Upper lobe of left lung (tissue), 6 donors: Measurements from ENCODE around the gene EPS15. TPM values are rescaled to one million over a fixed set of nuclear protein-coding genes. Genes with fewer than 3 reads are reported as not detected.

Source experiments
- ATAC-seq, 2 donors: fragments of 200-7000 bp; cut with Tn5 transposase; one replicate each; pipeline ENCODE4 v1.9.1; 2022; ENCODE audit warnings: mild to moderate bottlenecking in 2 of 2, moderate library complexity in 2 of 2; ENCODE audit not compliant: low FRiP score in 2 of 2
- DNase-seq, 2 donors: peaks; one replicate each; pipeline ENCODE4 v3.0.0-alpha.2; 2019 to 2020
- H3K27ac ChIP-seq, 4 donors: fragments of 200-600 bp; sonication (generic); one replicate each; pipeline ENCODE4 v1.5.1; 2016 to 2019
- H3K27me3 ChIP-seq, 4 donors: fragments of 200-600 bp; sonication (generic); one replicate each; pipeline ENCODE4 v1.5.1; 2017 to 2019
- H3K36me3 ChIP-seq, 4 donors: fragments of 200-600 bp; sonication (generic); one replicate each; pipeline ENCODE4 v1.5.1; 2016 to 2019
- H3K4me1 ChIP-seq, 4 donors: fragments of 200-600 bp; sonication (generic); one replicate each; pipeline ENCODE4 v1.5.1; 2018 to 2019
- H3K4me3 ChIP-seq, 4 donors: fragments of 200-600 bp; sonication (generic); one replicate each; pipeline ENCODE4 v1.5.1; 2017 to 2019; ENCODE audit warnings: mild to moderate bottlenecking in 2 of 4, moderate library complexity in 1 of 4
- H3K9me3 ChIP-seq, 4 donors: fragments of 200-600 bp; sonication (generic); one replicate each; pipeline ENCODE4 v1.5.1; 2018 to 2019
- CTCF ChIP-seq, 6 experiments: fragments of 450-650 bp in 4 of 6; fragments of 200-600 bp in 2 of 6; sonication (generic) in 2 of 6; IDR thresholded peaks; one replicate each; pipeline ENCODE4 v1.5.1; 2016 to 2019; ENCODE audit warnings: antibody characterized with exemption in 6 of 6
- EP300 ChIP-seq, 4 donors: sonication (generic); formaldehyde crosslinking; IDR thresholded peaks; one replicate each; pipeline ENCODE4 v1.5.1; 2017; ENCODE audit warnings: antibody characterized with exemption in 4 of 4, control low read depth in 2 of 4
- POLR2A ChIP-seq, 4 donors: fragments of 450-650 bp; IDR thresholded peaks; one replicate each; pipeline ENCODE4 v1.5.1; 2016 to 2017; ENCODE audit warnings: antibody characterized with exemption in 4 of 4, mild to moderate bottlenecking in 2 of 4
- POLR2AphosphoS5 ChIP-seq, 2 donors: sonication (generic); formaldehyde crosslinking; IDR thresholded peaks; one replicate each; pipeline ENCODE4 v1.5.1; 2017; ENCODE audit warnings: antibody characterized with exemption in 2 of 2
- WGBS, 2 donors: methylation state at CpG; one replicate each; pipeline ENCODE4 v1.1.5; 2017 to 2018; 5-methylcytosine and 5-hydroxymethylcytosine counted together
- total RNA-seq, 6 donors: library from RNA; depleted of rRNA in 4 of 6; stranded (reverse); fragments of >200 nt in 4 of 6; gene quantifications; one replicate each; pipeline versions ENCODE4 v1.1.0 to v1.2.1, GENCODE V29; 2016 to 2021
- donor health status: DM: no; HTN: no; CAD: no; lungs with moderate emphysema.
- donor health status: DM: no; HTN: yes; CAD: no; lungs with severe emphysema.

EPS15 gene
- total RNA-seq, 6 donors from 2014 or later: 50.4 to 181 (median 73.3) TPM

GRCh38 chr1:51549901-51550300, 30.8 kb upstream of the EPS15 start:
- H3K27ac ChIP-seq: no peak overlapping the region
- TF ChIP-seq POLR2AphosphoS5 (IDR thresholded peaks at IDR 0.05): no peak
- TF ChIP-seq POLR2A (IDR thresholded peaks at IDR 0.05): no peak
- TF ChIP-seq EP300 (IDR thresholded peaks at IDR 0.05): no peak
- TF ChIP-seq CTCF (IDR thresholded peaks at IDR 0.05): no peak
- H3K4me1 ChIP-seq: peaks cover 0 to 4% (median 1%) of the 10 kb centered on the region in 4 donors
- DNase-seq (no peak), ATAC-seq (no peak)
- H3K36me3 ChIP-seq: no peaks in the 10 kb centered on the region
- WGBS, 2 donors: 79 to 91% methylated on average over 3 of the region's 3 CpGs
- H3K9me3 ChIP-seq: no peaks in the 10 kb centered on the region
- H3K27me3 ChIP-seq: no peaks in the 10 kb centered on the region
- H3K4me3 ChIP-seq: no peak overlapping the region

- no peaks in the 10 kb centered on the region for H3K9me3 ChIP-seq
- TF ChIP-seq POLR2A (IDR thresholded peaks at IDR 0.05) (no peak), EP300 (IDR thresholded peaks at IDR 0.05) (no peak)
- ATAC-seq (peak in 1 of 2 donors; percentile 53), DNase-seq (no peak)
- no peaks in the 10 kb centered on the region for H3K27me3 ChIP-seq
- H3K27ac ChIP-seq: peak overlapping the region in 2 of 4 donors; percentile 15 to 31
- H3K36me3 ChIP-seq: no peaks in the 10 kb centered on the region
- H3K4me1 ChIP-seq: peaks cover 0 to 4% (median 1%) of the 10 kb centered on the region in 4 donors
- 75 to 77% methylated on average over 3 of the region's 3 CpGs for WGBS, 2 donors
- no peak overlapping the region for H3K4me3 ChIP-seq
These were observed 30.1 kb upstream of the EPS15 start for GRCh38 chr1:51549016-51549619.

GRCh38 chr1:51543858-51544257, 24.8 kb upstream of the EPS15 start:
- Histone ChIP-seq H3K4me3 (no peak overlapping the region), H3K27me3 (no peaks in the 10 kb centered on the region), H3K4me1 (peaks cover 0 to 3% (median 1%) of the 10 kb centered on the region in 4 donors), H3K36me3 (no peaks in the 10 kb centered on the region), H3K9me3 (no peaks in the 10 kb centered on the region), H3K27ac (no peak overlapping the region)
- TF ChIP-seq POLR2AphosphoS5 (IDR thresholded peaks at IDR 0.05): no peak
- TF ChIP-seq EP300 (IDR thresholded peaks at IDR 0.05): no peak
- no peak for TF ChIP-seq CTCF (IDR thresholded peaks at IDR 0.05)
- no peak for TF ChIP-seq POLR2A (IDR thresholded peaks at IDR 0.05)
- 96 to 97% methylated on average over 2 of the region's 2 CpGs for WGBS, 2 donors
- ATAC-seq (no peak), DNase-seq (no peak)

- TF ChIP-seq CTCF (IDR thresholded peaks at IDR 0.05) (no peak), EP300 (IDR thresholded peaks at IDR 0.05) (no peak), POLR2AphosphoS5 (IDR thresholded peaks at IDR 0.05) (no peak), POLR2A (IDR thresholded peaks at IDR 0.05) (no peak)
- Histone ChIP-seq H3K9me3 (no peaks in the 10 kb centered on the region), H3K4me3 (no peak overlapping the region), H3K27ac (no peak overlapping the region), H3K4me1 (no peaks in the 10 kb centered on the region), H3K36me3 (no peaks in the 10 kb centered on the region), H3K27me3 (no peaks in the 10 kb centered on the region)
- ATAC-seq: no peak
- no peak for DNase-seq
- WGBS, 2 donors: 92% methylated on average over 4 of the region's 4 CpGs
These were observed 23.3 kb upstream of the EPS15 start for GRCh38 chr1:51542158-51542953.

- whole genome bisulfite sequencing, 2 donors: 72 to 79% methylated on average over 2 of the region's 2 CpGs
- DNase-seq (no peak), ATAC-seq (no peak)
- Histone ChIP-seq H3K4me1 (no peaks in the 10 kb centered on the region), H3K27me3 (no peaks in the 10 kb centered on the region), H3K4me3 (no peak overlapping the region), H3K36me3 (no peaks in the 10 kb centered on the region), H3K27ac (no peak overlapping the region), H3K9me3 (no peaks in the 10 kb centered on the region)
- TF ChIP-seq POLR2A (IDR thresholded peaks at IDR 0.05): no peak
These were observed 22.4 kb upstream of the EPS15 start for GRCh38 chr1:51541313-51542050.
